HG03159 (cell line): ENCODE data around the gene FANCC.
"Not testable (repeated sequence)": the region's sequence is repeated elsewhere in the genome, so short reads cannot be mapped to it uniquely, and the experiment has no call there.

Source experiments
- ATAC-seq: cut with Tn5 transposase; IDR thresholded peaks from one replicate; pipeline ENCODE4 v1.9.1; 2021; ENCODE audit warnings: mild to moderate bottlenecking, moderate library complexity; ENCODE audit not compliant: unreplicated experiment

Gene FANCC

GRCh38 chr9:95239071-95239470 is 78.4 kb downstream of the FANCC start:
- ATAC-seq: no peak

GRCh38 chr9:95237336-95237735 is 80.2 kb downstream of the FANCC start:
- no peak for ATAC-seq

- ATAC-seq: no peak
Measured at GRCh38 chr9:95230046-95230445, 87.5 kb downstream of the FANCC start.

GRCh38 chr9:95229230-95229915 is 88.1 kb downstream of the FANCC start:
- ATAC-seq: no peak

GRCh38 chr9:95226921-95227320 is 90.6 kb downstream of the FANCC start:
- ATAC-seq: no peak

GRCh38 chr9:95225726-95226106 is 91.8 kb downstream of the FANCC start:
- ATAC-seq: no peak

- ATAC-seq: no peak
Measured at GRCh38 chr9:95225076-95225725, 92.3 kb downstream of the FANCC start.

GRCh38 chr9:95224376-95225019 is 93.0 kb downstream of the FANCC start:
- no peak for ATAC-seq

GRCh38 chr9:95220352-95220751 is 97.2 kb downstream of the FANCC start:
- ATAC-seq: not testable (repeated sequence)

- ATAC-seq: no peak
Measured at GRCh38 chr9:95218773-95219172, 98.7 kb downstream of the FANCC start.

GRCh38 chr9:95217936-95218335 is 99.6 kb downstream of the FANCC start:
- no peak for ATAC-seq

GRCh38 chr9:95215336-95215898 is 102.1 kb downstream of the FANCC start:
- no peak for ATAC-seq

GRCh38 chr9:95213117-95213516 is 104.4 kb downstream of the FANCC start:
- no peak for ATAC-seq

- ATAC-seq: no peak
Measured at GRCh38 chr9:95211028-95211427, 106.5 kb downstream of the FANCC start.

GRCh38 chr9:95207403-95207802 is 110.1 kb downstream of the FANCC start:
- ATAC-seq: no peak

GRCh38 chr9:95206143-95206542 is 111.4 kb downstream of the FANCC start:
- no peak for ATAC-seq

GRCh38 chr9:95204710-95205109 is 112.8 kb downstream of the FANCC start:
- no peak for ATAC-seq

- ATAC-seq: no peak
Measured at GRCh38 chr9:95204310-95204709, 113.2 kb downstream of the FANCC start.

- ATAC-seq: not testable (repeated sequence)
Measured at GRCh38 chr9:95203019-95203418, 114.5 kb downstream of the FANCC start.

GRCh38 chr9:95202076-95202681 is 115.3 kb downstream of the FANCC start:
- ATAC-seq: no peak

GRCh38 chr9:95201206-95201605 is 116.3 kb downstream of the FANCC start:
- no peak for ATAC-seq
